SK-N-SH treated with all-trans-retinoic acid at 6 μM for 48 hours (cell line): ENCODE data around the gene CCDC68.

Source experiments
- ATAC-seq: fragments of 200-7000 bp; cut with Tn5 transposase; 3 replicates; pipeline ENCODE4 v1.9.1; 2020; ENCODE audit warnings: mild to moderate bottlenecking, moderate library complexity
- BACH2 ChIP-seq: fragments of 250-450 bp; sonication (Bioruptor Pico); IDR thresholded peaks from 2 replicates; pipeline ENCODE4 v1.9.0; 2021; ENCODE audit warnings: mild to moderate bottlenecking, borderline replicate concordance
- CREB5 ChIP-seq: fragments of 250-450 bp; sonication (Bioruptor Pico); IDR thresholded peaks from 2 replicates; pipeline ENCODE4 v1.5.1; 2020; ENCODE audit warnings: low read depth, mild to moderate bottlenecking, moderate library complexity
- CSDC2 ChIP-seq: fragments of 250-450 bp; sonication (Bioruptor Pico); IDR thresholded peaks from 2 replicates; pipeline ENCODE4 v1.5.0; 2020; ENCODE audit warnings: mild to moderate bottlenecking, moderate library complexity
- ESRRG ChIP-seq: fragments of 250-450 bp; sonication (Bioruptor Pico); IDR thresholded peaks from 2 replicates; pipeline ENCODE4 v1.6.1; 2021; ENCODE audit warnings: mild to moderate bottlenecking
- GLIS3 ChIP-seq: fragments of 250-450 bp; sonication (Bioruptor Pico); IDR thresholded peaks from 2 replicates; pipeline ENCODE4 v1.5.0; 2020; ENCODE audit warnings: mild to moderate bottlenecking, moderate library complexity
- ISL1 ChIP-seq: fragments of 250-450 bp; sonication (Bioruptor Pico); IDR thresholded peaks from 2 replicates; pipeline ENCODE4 v2.1.2; 2022; ENCODE audit warnings: mild to moderate bottlenecking, moderate library complexity
- OSR1 ChIP-seq: fragments of 250-450 bp; sonication (Bioruptor Pico); IDR thresholded peaks from 2 replicates; pipeline ENCODE4 v1.8.0; 2022; ENCODE audit warnings: moderate library complexity, mild to moderate bottlenecking, inconsistent platforms
- PATZ1 ChIP-seq: fragments of 250-450 bp; sonication (Bioruptor Pico); IDR thresholded peaks from 2 replicates; pipeline ENCODE4 v1.8.0; 2020; ENCODE audit warnings: mild to moderate bottlenecking, moderate library complexity, borderline replicate concordance
- POU6F1 ChIP-seq: fragments of 250-450 bp; sonication (Bioruptor Pico); IDR thresholded peaks from 2 replicates; pipeline ENCODE4 v1.8.0; 2021; ENCODE audit warnings: low read depth, mild to moderate bottlenecking, moderate library complexity, borderline replicate concordance
- PPARA ChIP-seq: fragments of 250-450 bp; sonication (Bioruptor Pico); IDR thresholded peaks from 2 replicates; pipeline ENCODE4 v1.5.0; 2020; ENCODE audit warnings: mild to moderate bottlenecking, borderline replicate concordance
- RARB ChIP-seq: fragments of 250-450 bp; sonication (Bioruptor Pico); IDR thresholded peaks from 2 replicates; pipeline ENCODE4 v1.8.0; 2021; ENCODE audit warnings: mild to moderate bottlenecking, moderate library complexity
- SNAI2 ChIP-seq: fragments of 250-450 bp; sonication (Bioruptor Pico); IDR thresholded peaks from 2 replicates; pipeline ENCODE4 v1.5.0; 2020; ENCODE audit warnings: mild to moderate bottlenecking, moderate library complexity
- TCF4 ChIP-seq: fragments of 250-450 bp; sonication (Bioruptor Pico); IDR thresholded peaks from 2 replicates; pipeline ENCODE4 v1.8.0; 2021; ENCODE audit warnings: mild to moderate bottlenecking, moderate library complexity, borderline replicate concordance
- TOX ChIP-seq: fragments of 250-450 bp; sonication (Bioruptor Pico); IDR thresholded peaks from 2 replicates; pipeline ENCODE4 v1.8.0; 2021; ENCODE audit warnings: mild to moderate bottlenecking, moderate library complexity, borderline replicate concordance
- TSHZ2 ChIP-seq: fragments of 250-450 bp; sonication (Bioruptor Pico); IDR thresholded peaks from 2 replicates; pipeline ENCODE4 v1.5.0; 2020; ENCODE audit warnings: mild to moderate bottlenecking, moderate library complexity
- ZFP3 ChIP-seq: fragments of 250-450 bp; sonication (Bioruptor Pico); IDR thresholded peaks from 2 replicates; pipeline ENCODE4 v1.5.0; 2020; ENCODE audit warnings: mild to moderate bottlenecking, moderate library complexity
- ZFP30 ChIP-seq: fragments of 450-650 bp; formaldehyde crosslinking; IDR thresholded peaks from 2 replicates; pipeline ENCODE4 v1.5.0; 2022; ENCODE audit warnings: mild to moderate bottlenecking, moderate library complexity
- ZNF70 ChIP-seq: fragments of 450-650 bp; formaldehyde crosslinking; IDR thresholded peaks from 2 replicates; pipeline ENCODE4 v1.5.0; 2020; ENCODE audit warnings: mild to moderate bottlenecking, moderate library complexity
- ZNF8 ChIP-seq: fragments of 450-650 bp; formaldehyde crosslinking; IDR thresholded peaks from 2 replicates; pipeline ENCODE4 v1.5.0; 2020; ENCODE audit warnings: mild to moderate bottlenecking, moderate library complexity

The CCDC68 gene

GRCh38 chr18:54878659-54879358 lies 80.5 kb downstream of the CCDC68 start:
- no peak for ATAC-seq
- TF ChIP-seq GLIS3 (no peak), CREB5 (CRISPR knock-in tag) (no peak), PPARA (no peak), OSR1 (no peak), TCF4 (CRISPR knock-in tag) (no peak), POU6F1 (CRISPR knock-in tag) (no peak), TSHZ2 (CRISPR knock-in tag) (no peak), ZFP3 (CRISPR knock-in tag) (no peak), ESRRG (no peak), ZFP30 (no peak), RARB (CRISPR knock-in tag) (no peak), CSDC2 (CRISPR knock-in tag) (no peak), TOX (CRISPR knock-in tag) (no peak), SNAI2 (CRISPR knock-in tag) (no peak), ZNF8 (no peak)
- TF ChIP-seq, all 23 proteins: peak for 0

- no peak for TF ChIP-seq ZNF70 (CRISPR knock-in tag)
- TF ChIP-seq TOX (CRISPR knock-in tag), result no peak
- no peak for TF ChIP-seq CREB5 (CRISPR knock-in tag)
- TF ChIP-seq PATZ1 (CRISPR knock-in tag), result no peak
- TF ChIP-seq ESRRG, result no peak
- TF ChIP-seq ISL1, result no peak
- TF ChIP-seq PPARA, result no peak
- TF ChIP-seq ZNF8, result no peak
- no peak for TF ChIP-seq GLIS3
- no peak for TF ChIP-seq ZFP30
- no peak for TF ChIP-seq SNAI2 (CRISPR knock-in tag)
- TF ChIP-seq BACH2 (CRISPR knock-in tag), result no peak
- no peak for TF ChIP-seq TCF4 (CRISPR knock-in tag)
- TF ChIP-seq RARB (CRISPR knock-in tag), result no peak
- no peak for TF ChIP-seq POU6F1 (CRISPR knock-in tag)
- no peak for ATAC-seq
Measured at GRCh38 chr18:54878159-54878622, 81.1 kb downstream of the CCDC68 start.
